ENCODE measurements around the gene PES1. TPM values are rescaled to one million over a fixed set of nuclear protein-coding genes. Genes with fewer than 3 reads are reported as not detected.
A peak's percentile ranks its signal among the peaks of the same experiment; 100 is the strongest.
"Not testable (repeated sequence)": the region's sequence is repeated elsewhere in the genome, so short reads cannot be mapped to it uniquely, and the experiment has no call there.

The PES1 gene
- total RNA-seq (2014; rRNA removed; shearing (Covaris generic)) = 92.1 and 106 TPM in 2 replicates
- polyA plus RNA-seq (2014; cell fraction: nucleus; rRNA removed) = 92.9 and 97.1 TPM in 2 replicates

DNA sequence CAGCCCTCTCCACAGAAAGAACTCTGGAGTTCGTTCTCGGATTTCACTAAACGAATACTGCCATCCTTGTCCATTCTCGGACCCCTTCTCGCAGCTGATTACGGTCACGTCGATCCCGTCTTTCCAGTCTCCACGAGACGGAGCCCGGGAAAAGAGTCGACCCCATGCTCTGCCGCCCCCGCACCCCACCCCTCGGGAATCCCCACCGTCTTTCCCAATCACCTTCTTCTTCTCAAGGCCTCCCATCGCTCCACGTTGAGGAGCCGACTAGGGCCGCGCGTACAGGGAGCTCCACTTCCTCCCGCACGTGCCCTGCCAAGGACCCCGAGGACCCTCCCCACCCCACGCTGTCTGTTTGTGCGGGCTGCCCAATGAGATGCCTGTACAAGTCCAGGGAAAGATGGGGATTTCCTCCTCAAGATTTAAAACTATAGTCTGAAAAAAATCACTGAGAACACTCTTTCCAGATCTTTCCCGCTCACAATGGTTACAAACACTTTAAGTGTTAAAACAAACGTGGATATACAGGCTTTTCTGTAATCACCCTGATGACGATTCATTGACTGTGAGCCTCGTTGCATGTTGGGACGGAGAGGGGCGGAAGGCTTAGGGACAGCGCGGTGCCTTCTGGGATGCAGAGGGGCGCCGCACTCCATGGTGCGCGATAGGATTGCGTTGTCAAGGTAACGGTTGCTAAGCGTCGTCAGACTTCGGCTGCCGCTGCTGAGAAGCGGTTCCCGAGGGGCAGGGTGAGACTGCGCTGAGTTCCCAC, at the start of gene PES1:
TSS of gene PES1 (minus strand) at position 323 of the 772 bp plus-strand sequence. CDS start at position 246, 77 bp downstream.
- peak; percentile 95 for DNase-seq (ENCODE audit: extremely low read depth, low read depth)

DNA sequence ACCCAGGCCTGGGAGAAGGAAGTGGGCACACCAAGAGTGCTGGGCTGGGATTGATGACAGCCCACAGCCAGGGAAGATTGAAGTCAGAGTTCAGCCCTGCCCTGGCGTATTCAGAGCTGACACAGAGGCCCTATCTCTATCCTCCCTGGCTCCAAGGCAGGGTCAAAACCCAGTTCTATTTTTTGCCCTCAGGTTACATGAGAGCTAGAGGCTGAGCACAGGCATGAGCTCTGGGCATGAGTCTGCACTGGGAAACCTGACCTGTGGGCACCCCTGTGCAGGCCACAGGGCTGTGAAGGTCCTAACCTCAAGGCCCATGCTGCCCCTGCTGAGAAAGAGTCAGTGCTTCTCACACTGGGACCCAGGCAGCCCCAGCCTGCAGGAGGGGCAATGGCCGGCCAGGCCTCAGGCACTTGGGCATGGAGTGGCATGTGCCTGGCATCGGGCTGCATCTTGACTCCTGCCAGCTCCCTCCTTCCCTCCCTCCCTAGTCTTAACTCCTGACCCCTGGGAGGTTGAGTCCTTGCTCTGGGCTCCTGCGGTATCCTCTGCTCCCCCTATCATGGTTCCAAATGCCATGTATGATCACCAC, 49.2 kb upstream of the PES1 start:
- no peak for DNase-seq (ENCODE audit: extremely low read depth, low read depth)

DNA sequence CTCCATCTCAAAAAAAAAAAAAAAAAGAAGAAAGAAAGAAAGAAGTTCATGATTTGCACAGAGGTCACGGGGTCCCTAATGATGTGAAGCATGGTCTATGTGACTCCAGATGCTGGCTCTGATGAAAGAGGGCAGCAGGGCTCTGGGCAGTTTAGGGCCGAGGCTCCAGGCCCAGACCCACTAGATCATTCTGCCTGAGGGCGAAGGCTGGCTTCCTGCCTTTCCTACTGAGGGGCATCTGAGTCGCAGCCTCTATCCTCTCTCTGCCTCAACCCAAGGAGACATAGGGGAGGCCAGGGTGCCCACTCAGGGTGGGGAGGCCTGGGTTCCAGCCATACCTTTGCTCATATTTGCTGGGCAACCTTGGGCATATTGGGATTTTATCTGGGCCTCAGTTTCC, 48.7 kb upstream of the PES1 start:
- DNase-seq (ENCODE audit: extremely low read depth, low read depth) = no peak

DNA sequence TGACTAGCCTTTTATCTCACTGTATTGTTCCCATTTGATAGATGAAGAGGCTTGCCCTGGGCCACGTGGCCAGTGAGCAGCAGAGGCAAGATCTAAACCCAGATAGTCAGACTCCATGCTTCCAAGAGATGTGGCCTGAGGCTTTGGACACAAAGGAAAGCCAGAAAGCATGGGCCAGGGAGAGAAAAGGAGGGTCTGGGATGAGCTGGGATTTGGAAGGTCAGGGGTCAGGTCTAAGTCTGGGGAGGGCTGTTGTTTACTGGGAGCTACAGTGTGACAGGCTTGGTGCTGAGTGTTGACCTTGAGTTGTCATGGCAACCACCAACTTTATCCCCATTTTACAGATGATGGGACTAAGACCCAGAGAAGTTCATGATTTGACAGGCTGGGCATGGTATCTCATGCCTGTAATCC, 46.0 kb upstream of the PES1 start:
- no peak for DNase-seq (ENCODE audit: extremely low read depth, low read depth)

DNA sequence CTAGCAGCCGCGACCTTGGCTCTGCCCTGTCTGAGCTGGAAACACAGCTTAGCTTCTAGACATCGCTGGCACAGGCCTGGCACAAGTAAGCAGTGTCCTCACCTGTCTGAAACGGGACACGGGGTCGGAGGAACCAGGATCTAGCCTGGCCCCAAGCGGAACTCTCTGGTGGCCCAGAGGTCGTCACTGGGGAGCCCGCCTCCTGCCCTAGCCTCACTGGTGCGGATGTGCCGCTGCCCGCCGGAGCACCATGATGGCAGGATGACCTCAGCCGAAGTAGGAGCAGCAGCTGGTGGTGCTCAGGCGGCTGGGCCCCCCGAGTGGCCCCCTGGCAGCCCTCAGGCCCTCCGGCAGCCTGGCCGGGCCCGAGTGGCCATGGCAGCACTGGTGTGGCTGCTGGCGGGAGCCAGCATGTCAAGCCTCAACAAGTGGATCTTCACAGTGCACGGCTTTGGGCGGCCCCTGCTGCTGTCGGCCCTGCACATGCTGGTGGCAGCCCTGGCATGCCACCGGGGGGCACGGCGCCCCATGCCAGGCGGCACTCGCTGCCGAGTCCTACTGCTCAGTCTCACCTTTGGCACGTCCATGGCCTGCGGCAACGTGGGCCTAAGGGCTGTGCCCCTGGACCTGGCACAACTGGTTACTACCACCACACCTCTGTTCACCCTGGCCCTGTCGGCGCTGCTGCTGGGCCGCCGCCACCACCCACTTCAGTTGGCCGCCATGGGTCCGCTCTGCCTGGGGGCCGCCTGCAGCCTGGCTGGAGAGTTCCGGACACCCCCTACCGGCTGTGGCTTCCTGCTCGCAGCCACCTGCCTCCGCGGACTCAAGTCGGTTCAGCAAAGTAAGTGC, 44.7 kb upstream of the PES1 start:
- no peak for DNase-seq (ENCODE audit: extremely low read depth, low read depth)

DNA sequence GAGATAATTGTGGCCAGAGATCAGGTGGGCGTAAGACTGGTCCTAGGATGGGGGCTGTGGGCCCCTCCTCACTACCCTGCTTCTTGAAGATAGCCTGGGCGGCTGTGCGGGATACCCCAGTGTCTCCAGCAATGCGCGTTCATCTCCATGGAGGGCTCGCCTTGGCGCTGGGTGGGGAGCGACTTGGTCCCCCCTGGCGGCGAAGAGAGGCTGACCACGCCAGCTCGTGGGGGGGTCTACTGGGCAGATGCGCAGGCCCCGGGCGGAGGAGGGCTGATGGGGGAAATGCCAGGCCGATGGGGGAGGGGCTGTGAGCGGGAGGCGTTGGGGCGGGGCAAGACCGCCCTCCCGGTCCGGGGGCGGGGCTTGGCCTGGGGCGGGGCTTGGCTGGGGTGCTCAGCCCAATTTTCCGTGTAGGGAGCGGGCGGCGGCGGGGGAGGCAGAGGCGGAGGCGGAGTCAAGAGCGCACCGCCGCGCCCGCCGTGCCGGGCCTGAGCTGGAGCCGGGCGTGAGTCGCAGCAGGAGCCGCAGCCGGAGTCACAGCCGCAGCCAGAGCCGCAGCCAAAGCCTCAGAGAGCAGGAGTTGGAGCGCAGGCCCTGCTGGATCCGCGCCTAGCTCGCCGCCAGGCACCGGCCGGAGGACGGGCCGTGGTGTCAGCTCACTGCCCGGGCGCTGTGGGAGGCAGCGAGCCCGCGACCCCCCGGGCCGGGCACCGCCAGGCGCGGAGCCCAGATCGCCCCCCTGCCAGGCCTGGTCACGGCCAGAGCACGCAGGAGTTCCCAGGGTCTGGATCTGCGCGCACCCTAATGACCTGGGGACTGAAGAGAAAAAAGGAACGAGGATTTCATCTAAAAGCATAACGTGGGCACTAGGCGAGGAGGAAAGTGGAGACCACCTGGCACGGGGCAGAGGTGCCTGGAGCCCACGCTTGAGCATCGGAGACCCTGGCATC, 43.8 kb upstream of the PES1 start, which contains the start of gene SLC35E4:
TSS of gene SLC35E4 (plus strand) at position 509 of the 953 bp plus-strand sequence. CDS start 670 bp downstream, outside the sequence.
- DNase-seq (ENCODE audit: extremely low read depth, low read depth) = peak; percentile 83

DNA sequence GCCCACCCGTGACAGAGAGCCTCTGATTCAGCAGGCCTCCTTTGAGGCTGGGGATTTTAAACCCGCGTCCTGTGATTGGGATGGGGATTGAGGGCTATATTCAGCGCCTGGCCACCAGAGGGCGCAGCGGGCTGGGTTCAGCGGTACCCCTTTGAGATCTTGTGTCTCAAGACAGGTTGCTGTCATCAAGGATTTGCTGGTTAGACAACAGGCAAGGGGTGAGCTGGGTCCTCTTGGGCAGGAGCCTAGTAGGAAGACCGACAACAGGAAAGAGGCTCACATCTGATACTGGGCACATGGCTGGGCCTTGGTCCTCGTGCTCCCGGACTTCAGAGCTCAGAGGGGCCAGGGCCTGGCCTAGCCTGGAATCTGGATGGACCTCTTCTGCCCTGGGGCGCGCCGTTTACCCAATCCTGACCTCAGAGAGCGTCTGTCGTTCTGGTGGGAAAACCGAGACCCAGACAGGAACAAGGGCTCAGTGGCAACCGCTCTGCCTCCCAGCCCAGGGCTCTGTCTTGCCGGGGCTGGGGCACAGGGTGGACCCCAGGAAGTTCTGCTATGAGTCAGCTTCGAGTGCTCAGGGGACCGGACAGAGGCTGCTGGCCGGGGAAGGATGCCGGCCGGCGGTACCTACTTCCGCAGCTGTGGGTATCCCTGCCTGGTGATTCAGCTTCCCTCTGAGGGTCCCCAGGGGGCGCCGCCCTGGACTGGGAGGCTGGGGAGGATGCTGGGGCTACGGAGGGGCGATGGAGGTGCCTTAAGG, 42.9 kb upstream of the PES1 start:
- peak; percentile 76 for DNase-seq (ENCODE audit: extremely low read depth, low read depth)

DNA sequence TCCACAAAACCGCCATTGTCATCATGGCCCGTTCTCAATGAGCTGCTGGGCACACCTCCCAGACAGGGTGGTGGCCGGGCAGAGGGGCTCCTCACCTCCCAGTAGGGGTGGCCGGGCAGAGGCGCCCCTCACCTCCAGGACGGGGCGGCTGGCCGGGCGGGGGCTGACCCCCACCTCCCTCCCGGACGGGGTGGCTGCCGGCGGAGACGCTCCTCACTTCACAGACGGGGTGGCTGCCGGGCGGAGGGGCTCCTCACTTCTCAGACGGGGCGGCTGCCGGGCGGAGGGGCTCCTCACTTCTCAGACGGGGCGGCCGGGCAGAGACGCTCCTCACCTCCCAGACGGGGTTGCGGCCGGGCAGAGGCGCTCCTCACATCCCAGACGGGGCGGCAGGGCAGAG, 39.8 kb upstream of the PES1 start:
- not testable (repeated sequence) for DNase-seq (ENCODE audit: extremely low read depth, low read depth)

DNA sequence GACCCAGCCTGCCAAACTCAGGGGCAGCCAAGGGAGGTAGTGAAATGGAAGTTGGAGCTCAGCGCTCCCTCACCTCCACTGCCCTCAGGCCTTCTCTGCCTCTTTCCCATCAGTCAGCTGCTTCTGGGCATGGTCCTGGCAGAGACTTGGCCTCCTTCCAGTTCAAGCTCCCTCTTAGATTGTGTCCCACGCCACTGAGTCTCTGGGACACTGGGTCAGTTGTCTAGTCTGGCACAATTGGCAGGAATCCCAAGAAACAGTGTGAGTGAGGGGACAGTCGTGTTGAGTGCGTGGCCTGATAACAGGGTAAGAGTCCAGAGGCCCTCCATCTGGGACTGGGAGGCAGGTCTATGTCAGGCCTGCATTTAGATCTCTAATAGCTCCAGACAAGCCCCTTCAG, 36.8 kb upstream of the PES1 start:
- DNase-seq (ENCODE audit: extremely low read depth, low read depth) = no peak

DNA sequence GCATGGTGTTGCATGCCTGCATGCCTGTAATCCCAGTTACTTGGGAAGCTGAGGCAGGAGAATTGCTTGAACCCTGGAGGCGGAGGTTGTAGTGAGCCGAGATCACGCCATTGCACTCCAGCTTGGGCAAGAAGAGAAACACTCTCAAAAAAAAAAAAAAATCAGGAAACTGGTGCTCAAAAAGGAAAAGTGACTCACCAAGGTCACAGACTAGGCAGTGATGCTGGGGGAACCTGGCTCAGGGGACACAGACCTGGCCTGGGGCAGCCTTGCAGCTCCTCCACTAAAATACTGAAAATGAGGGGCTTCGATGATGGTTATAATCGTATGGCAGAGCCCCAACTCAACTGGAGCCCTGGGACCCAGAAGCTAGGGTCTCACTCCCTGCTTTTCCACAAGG, 35.8 kb upstream of the PES1 start:
- DNase-seq (ENCODE audit: extremely low read depth, low read depth) = no peak

DNA sequence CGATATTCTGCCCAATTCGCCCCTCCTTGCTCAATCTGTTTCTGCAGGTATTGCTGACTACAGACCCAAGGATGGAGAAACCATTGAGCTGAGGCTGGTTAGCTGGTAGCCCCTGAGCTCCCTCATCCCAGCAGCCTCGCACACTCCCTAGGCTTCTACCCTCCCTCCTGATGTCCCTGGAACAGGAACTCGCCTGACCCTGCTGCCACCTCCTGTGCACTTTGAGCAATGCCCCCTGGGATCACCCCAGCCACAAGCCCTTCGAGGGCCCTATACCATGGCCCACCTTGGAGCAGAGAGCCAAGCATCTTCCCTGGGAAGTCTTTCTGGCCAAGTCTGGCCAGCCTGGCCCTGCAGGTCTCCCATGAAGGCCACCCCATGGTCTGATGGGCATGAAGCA, 34.7 kb upstream of the PES1 start:
- DNase-seq (ENCODE audit: extremely low read depth, low read depth) = no peak

DNA sequence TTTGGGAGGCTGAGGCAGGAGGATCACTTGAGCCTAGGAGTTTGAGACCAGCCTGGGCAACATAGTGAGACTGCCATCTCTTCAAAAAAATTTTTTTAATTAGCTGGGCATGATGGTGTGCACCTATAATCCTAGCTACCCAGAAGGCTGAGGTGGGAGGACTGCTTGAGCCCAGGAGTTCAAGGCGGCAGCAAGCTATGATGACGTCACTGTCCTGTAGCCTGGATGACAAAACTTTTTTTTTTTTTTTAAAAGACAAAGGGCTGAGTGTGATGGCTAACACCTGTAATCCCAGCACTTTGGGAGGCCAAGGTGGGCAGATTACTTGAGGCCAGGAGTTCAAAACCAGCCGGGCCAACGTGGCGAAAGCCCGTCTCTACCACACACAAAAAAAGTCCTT, 28.2 kb upstream of the PES1 start:
- not testable (repeated sequence) for DNase-seq (ENCODE audit: extremely low read depth, low read depth)

DNA sequence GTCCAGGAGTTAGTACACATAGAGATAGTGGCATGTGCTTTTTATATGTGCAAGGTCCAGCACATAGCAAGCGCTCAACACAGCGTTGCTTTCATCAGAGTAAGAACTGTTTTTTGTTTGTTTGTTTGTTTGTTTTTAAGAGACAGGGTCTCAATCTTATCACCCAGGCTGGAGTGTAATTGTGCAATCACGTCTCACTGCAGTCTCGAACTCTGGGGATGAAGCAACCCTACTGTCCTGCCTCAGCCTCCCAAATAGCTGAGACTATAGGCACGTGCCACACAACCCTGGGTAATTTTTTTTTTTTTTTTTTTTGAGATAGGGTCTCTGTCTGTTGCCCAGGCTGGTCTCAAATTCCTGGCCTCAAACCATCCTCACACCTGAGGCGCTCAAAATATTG, 26.1 kb upstream of the PES1 start:
- no peak for DNase-seq (ENCODE audit: extremely low read depth, low read depth)

DNA sequence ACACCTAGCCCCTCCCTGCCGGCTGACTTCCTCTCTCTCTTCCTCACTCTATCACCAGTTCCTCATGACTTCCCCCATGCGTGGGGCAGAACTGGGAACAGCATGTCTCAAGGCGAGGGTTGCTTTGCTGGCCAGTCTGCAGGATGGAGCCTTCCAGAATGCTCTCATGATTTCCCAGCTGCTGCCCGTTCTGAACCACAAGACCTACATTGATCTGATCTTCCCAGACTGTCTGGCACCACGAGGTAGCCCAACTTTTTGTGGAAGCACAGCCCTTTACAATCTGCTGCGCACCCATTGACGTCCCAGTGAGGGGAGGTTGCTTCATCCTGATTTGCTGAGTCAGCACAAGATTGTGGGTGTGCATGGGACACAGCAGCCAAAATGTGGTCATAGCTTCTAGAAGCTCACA, 23.8 kb upstream of the PES1 start:
- DNase-seq (ENCODE audit: extremely low read depth, low read depth) = no peak

DNA sequence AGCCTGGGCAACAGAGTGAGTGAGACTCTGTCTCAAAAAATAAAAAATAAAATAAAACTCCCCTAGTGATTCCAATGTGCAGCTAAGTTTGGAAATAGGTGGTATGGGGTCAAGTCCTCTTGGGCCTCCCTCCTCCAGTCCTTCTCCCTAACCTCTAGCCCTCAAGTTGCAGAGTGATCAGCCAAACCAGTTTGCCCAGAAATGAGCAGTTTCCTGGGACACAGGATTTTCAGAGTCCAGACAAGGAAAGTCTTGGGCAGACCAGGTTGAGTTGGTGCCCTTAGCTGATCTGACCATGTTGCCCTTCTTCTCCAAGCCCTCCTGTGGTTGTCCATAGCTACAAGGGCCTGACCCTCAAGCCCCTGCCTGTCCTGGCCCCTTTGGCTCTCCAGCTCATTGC, 23.2 kb upstream of the PES1 start:
- DNase-seq (ENCODE audit: extremely low read depth, low read depth) = no peak

DNA sequence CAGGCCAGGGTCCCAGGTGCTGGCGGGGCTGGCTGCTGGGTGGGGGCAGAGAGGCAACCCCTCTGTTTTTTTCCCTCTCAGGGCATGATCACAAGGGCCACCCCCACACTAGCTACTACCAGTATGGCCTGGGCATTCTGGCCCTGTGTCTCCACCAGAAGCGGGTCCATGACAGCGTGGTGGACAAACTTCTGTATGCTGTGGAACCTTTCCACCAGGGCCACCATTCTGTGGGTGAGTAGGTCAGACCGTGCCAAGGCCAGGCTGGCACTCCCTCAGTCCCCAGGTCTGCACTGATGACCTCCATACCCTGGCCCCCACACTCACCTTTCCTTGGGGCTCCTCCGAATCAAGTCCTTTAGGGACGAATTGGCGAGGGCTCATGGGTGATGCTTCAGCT, 22.6 kb upstream of the PES1 start:
- no peak for DNase-seq (ENCODE audit: extremely low read depth, low read depth)

DNA sequence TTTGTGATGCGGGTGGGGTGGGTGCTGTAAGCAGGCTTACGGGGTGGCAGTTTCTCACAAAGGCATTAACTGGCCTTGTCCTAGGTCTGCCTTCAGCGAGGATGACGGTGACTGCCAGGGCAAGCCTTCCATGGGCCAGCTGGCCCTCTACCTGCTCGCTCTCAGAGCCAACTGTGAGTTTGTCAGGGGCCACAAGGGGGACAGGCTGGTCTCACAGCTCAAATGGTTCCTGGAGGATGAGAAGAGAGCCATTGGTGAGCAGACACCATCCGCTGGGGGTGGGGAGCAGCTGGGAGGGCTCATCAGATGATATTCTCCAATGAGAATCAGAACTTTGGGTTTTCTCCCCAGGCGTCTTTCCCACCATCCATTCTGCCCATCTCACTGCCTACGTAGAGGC, 21.1 kb upstream of the PES1 start:
- no peak for DNase-seq (ENCODE audit: extremely low read depth, low read depth)

DNA sequence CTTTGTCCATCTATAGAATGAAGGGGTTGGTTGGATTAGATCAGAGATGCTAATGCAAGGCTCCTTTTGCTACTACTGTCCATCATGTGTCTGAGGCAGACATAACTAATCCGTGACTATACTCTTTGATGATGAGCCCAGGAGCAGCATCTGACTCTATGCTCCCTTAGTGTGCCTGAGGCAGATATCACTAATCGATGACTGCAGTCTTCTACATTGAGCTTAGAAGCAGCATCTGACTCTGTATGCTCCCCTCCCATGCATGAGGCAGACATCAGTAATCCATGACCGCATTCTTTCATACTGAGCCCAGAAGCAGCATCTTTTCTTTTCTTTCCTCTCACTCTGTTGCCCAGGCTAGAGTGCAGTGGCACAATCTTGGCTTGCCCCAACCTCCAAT, 19.5 kb upstream of the PES1 start:
- DNase-seq (ENCODE audit: extremely low read depth, low read depth) = no peak

DNA sequence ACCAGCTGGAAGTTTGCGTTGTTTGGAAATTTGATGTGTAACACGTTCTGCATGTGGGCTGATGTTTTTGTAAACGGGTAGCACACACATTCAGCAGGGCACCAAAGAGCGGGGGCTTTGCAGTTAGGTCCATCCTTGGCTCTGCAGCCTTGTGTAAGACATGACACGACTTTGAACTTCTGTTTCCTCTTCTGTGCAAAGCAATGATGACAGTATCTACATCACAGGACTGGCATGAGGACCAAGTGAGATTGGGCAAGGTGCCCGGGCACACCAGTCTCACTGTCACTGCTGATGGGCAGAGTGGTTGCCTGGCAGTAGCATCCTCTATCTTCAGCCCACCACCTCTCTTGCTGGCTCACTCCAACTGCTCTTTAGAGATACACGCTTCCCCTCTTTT, 18.6 kb upstream of the PES1 start:
- no peak for DNase-seq (ENCODE audit: extremely low read depth, low read depth)
